Cerebellar nuclear complex (tissue), 1 donor: ENCODE data around the gene MINDY4B.

Experiments used
- DNase-seq, 2 experiments: peaks; one replicate each; lab custom pipeline; 2025; lab: John Stamatoyannopoulos, UW

Gene MINDY4B

DNA sequence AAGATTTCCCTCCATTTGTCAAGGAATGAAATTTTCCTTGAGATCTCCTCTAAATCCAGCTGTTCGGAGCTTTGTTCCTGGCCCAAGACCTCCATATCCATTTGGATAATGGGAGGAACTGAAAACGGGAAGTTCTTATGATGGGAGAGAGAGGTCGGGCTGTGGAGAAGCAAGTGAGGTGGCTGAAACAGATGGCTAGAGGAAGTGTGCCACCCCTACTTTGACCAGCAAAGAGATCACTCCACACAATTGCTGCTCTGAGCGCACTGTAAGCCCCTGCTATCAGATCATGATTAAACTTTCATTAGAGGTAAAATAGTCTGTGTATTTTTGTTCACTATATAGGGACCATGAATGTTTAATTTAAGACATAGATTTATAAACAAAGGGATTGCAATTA is at the start of gene MINDY4B:
Gene MINDY4B, minus strand, starts transcription at position 101 of the 400 bp plus-strand sequence. Its CDS starts 0 bp downstream, at position 101.
- no peak for DNase-seq

DNA sequence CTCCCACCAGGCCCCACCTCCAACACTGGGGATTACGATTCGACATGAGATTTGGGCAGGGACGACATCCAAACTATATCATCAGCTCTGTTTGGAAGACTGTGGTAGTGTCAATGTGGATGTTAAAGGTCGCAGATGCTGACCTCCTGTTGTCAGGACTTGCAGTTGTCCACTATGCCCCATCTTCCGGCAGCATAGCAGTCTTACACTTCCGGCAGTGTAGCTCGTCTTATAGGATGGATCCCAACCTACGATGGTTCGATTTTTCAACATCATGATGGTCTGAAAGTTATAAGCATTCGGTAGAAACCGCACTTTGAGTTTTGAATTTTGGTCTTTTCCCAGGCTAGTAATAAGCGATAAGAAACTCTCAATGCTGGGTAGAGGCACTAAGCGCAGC is 46.7 kb upstream of the MINDY4B start:
- DNase-seq = no peak

DNA sequence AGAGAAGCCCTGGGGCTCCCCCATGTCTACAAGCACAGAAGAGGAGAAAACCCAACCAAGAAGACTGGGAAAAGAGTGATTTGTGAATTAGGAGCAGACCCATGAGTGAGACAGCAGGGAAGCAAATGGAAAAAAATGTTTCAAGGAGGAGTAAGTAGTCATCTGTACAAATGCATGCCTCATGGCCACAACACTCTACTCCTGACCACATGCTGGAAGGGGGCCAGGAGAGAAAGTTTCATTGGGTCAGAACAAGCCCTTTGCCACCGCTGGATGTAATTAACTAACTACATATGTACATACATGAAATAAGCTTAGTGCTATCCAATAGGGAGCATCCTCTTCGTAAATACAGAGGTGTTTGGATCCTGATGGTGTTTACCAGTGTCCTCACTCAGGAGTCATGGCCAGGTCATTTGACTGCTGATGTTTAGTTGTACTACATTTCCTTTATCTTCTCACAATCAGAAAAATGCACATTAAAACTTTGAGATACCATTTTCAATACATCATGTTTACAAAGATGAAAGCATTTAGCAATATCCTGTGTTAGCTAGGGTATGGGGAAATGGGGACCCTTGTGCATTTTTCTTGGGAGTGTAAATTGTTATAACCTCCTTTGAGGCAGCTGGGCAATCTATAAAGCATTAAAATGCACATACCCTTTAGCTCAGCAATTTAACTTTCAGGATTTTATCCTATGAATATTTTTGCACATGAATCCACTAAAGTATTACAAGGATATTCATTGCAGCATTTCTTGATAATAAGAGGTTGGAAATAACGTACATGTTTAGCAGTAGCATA is 40.2 kb upstream of the MINDY4B start:
- no peak for DNase-seq

DNA sequence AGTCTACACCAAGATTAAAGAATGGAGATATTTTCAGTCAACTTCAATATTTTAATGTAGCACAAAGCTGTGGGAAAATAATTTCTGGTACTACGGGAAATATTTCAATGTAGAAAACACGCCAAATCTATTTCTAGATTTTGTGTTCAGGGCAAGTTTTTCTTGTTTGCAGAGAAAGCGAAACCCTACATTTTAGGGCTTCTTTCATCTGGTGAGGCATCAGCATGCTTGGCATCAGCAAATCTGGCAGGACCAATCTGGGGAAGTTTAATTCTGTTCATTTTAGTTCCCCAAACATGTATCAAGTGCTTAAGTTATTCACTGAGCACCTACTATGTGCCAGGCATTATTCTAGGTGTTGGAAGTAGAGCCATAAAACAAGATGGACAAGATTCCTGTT is 37.0 kb upstream of the MINDY4B start:
- no peak for DNase-seq

DNA sequence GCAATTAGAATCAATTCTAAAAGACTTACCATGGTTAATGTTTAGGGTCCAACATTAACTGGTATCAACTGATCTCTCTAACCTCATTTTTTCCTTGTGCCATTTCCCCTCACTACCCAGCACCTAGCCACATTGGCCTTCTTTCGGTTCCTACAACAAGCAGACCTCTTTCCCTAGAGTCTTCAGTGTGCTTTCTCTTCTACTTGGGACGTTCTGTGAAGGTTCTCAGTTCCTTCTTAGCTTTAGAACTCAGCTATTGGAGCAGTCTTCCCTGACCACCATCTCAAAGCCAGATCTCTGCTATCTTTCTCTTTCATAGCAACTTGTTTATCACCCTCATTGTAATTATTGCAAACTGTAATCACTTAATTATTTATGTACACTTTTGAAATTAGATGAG is 31.5 kb upstream of the MINDY4B start:
- no peak for DNase-seq

DNA sequence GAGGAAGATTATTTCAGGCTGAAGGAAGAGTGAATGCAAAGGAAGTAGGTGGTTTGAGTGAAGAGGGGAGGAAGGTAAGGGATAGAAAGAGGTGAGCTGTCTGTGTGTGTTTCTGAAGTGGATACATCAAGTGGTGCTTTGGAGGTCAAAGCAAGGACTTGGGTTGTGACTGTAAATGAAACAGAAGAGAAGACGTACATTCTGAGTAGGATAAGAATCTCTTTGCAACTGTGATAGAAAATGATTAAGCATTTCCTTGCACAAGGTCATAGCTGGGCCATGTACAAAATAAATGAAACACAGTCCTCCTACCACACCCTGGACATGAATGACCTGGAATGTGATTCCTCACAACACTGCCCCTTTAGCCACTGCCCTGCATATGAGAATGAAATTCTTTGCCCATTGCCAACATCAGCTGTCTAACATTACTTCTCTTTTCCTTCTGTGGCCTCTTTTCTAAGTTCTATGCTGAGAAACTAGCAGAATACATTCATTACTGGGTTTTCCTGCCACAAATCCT is 28.3 kb upstream of the MINDY4B start:
- DNase-seq = no peak

DNA sequence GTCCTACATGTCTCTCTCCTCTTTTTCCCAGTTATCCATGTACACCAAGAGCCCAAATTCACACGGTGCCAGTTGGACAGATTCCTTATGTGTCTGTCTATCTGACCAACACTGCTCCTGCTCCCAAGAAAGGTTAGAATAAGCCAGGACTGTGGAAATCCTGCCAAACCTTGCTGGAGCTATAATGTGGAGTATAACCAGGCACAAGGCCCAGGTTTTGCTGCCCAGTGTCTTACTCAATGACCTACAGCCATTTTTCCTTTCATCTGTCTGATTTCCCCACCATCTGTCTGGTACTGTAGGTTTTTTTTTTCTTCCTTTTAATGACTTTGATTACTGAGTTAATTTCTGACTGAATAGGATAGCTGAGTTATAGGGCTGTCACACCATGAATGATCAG is 26.5 kb upstream of the MINDY4B start:
- no peak for DNase-seq

DNA sequence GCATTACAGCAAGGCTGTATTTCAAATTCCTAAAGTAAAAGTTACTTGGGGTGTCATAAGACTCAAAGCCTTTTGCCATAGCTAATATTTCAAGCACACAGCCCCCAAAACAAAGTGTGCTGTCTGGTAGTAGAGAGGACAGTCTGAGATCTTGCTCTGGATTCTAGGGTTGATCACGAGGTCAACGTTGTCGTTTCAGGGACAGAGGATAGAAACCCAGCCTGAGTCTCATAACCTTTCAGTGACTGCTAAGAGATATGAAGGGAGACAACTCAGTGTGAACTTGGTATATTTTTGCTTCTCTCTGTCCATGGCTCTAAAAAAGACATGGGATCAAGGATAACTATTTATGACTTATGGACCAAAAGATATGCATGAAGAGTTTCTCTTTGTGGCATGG is 25.6 kb upstream of the MINDY4B start:
- DNase-seq = no peak

DNA sequence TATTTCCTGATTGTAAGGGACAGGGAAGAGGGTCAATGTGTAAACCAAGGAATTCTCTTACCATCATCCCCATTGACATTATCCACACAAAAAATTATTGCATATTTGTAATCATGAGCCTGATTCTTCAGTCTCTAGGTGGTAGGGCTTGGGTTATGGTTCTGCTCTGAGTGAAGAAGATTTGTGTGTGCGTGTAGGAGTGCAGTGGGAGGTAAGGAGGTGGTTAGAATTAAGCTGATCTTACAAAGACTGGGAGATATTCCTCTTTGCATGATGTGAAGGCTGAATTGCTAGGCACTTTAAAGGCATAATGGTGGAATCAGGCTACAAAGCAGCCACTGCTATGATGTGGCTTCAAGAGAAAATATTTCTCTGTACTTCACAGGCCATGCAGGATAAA is 23.0 kb upstream of the MINDY4B start:
- DNase-seq = no peak

DNA sequence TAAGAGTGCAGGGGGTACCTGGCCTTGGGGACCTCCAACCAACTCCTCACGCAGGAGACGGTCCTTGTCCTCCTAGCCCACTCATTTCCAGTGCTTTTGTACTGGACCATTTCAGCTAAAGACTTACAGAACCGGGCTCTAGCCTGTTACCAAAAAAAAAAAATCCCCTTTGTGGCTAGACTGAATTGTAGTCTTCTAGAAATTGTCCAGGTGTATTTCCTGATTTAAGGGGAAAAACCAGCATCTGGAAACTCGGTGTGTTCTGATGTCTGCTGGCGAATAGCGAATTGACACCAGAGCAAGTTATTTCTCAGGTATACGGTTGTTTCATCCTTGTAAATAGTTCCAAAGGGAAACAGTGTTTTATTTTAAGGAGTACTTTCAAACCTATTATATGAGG is 21.1 kb upstream of the MINDY4B start:
- no peak for DNase-seq

DNA sequence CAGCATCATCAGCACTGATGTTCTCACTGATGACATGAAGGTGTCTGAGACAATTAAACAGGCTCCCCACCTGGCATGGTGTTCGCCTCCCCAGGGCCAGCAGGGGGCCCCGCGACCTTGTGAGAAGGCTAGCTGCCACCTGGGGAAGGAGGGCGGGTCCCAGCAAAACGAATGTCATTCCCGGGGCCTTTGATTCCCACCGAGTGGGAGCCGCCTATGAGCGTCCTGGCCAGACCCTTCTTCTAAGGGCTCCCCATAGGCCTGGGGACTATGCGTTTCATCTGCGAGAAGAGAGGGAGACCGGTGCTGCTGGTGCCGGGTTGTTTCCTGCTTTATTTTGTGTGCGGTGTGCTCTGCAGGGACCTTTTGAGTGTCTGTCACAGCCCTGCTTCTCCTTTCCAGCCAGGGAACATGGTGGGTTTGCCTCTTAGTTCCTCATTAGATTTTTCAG is 20.5 kb upstream of the MINDY4B start:
- no peak for DNase-seq

DNA sequence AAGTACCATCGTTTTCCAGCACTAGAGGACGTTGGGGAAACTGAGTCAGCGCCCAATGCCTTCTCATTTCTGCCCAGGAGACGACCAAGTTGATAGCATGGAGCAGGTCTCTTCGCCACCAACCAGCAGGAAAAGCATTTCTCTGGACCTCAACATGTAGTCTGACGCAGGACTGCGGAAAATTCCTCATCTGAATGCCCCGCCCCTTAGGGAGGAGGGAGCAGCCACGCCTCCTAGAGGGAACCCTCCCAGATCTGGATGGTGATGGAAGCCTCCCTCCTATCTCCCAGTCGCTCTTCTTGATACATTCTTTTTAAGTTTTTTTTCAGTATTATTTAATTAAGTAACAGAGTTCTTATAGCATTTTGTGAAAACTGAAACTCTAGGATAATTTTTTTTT is 17.4 kb upstream of the MINDY4B start:
- no peak for DNase-seq

DNA sequence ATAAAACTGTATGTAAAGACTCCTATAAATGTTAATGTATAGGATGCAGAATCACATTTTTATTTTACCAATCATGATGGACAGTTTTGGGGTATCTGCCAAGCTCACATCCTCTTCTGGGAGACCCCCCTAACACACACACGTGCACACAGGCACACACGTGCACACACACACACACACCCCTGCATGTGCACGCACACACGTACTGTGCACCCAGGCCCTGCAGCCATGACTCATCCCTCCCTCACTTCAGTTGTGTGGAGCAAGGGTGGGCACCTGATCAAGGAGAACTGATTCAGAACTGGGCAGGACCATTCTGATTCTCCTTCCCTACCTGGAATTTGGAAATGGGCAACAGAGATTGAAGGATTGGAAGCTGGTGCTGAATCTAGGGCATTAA is 16.0 kb upstream of the MINDY4B start:
- no peak for DNase-seq

DNA sequence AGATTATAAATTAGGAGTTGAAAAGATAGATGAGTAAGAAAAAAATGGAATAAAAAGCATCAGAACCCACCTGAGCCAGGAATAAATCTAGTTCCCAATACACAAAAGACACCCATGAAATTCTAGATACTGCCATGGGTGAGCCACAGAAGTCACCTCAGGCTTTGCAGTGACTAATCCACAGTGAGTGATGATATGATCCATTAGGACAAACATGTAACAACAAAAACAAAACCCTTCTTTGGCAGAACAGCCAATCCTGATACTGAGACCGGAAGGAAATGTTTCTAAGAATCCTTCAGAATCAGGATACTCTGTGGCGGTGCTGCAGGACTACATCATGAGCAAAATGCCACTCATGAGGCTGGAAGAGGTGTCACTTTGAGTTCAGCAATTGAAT is 15.0 kb upstream of the MINDY4B start:
- DNase-seq = no peak

DNA sequence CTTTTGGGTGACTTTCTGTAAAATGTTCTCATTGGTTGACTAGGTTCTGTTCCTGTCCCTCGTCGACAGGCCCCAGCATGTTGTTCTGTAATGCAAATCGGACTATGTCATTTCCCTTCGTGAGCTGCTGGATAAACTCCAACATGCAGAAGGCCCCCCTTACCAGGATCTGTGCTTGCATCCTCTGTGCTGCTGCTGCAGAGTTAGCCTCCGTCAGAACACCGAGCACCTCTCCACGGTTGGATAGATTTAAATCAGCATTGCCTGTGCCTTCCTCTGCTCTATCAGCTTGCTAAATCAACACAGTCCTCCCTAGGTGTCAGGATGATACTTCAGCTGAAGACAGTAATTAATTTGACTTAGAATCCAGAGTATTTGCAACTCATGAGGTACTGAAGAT is 12.7 kb upstream of the MINDY4B start:
- DNase-seq = no peak

DNA sequence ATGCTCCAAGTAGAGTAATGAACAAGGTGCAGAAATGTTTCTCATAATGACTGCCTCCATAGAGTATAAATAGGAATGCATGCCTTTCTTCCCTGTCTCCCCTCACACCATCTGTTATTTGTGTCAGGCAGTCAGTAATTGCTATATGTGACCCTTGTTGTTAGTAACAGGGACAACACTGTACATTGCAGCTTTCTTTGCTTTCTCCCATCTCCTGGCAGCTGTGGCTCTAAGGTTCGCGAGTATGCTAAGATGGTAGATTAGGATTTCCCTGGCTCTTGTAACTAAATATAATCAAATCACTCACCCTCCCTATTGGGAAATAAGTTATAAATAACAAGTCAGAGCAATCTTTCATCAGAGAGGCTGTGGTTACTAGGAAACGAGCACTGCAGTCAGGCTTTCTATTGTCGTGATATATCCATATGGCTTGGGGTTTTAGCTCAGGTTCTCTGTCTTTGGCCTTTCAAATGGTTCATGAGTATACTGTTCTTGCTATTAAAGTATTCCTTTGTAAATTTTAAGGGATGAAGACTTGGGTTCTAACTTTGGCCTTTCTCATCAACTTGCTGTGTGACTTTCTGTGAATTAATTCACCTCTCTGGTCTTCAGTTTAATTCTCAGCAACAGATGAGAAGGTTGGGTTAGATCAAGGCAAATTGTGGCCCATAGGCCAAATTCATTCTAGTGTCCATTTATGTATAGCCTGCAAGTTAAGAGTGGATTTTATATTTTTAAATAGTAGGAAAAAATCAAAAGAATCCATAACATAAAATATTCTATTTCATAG is 8.1 kb upstream of the MINDY4B start:
- DNase-seq = no peak

DNA sequence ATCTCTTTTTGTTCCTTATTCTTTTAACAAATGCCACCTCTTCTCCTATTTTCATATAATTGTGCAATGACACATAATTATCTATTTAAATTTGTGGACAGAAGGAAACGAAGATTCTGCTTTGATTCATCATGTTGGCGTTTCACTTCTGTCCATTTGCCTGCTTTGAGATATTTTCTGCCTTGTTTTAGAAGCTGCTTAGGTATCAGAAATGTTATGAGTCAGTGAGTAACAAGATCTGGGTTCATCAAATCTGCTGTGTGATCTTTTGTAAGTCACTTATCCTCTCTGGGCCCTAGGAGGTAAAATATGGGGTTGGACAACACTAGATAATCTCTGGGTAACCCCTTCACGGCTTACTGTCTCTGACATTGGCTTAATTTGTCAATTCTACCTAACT is 7.3 kb upstream of the MINDY4B start:
- DNase-seq = no peak

DNA sequence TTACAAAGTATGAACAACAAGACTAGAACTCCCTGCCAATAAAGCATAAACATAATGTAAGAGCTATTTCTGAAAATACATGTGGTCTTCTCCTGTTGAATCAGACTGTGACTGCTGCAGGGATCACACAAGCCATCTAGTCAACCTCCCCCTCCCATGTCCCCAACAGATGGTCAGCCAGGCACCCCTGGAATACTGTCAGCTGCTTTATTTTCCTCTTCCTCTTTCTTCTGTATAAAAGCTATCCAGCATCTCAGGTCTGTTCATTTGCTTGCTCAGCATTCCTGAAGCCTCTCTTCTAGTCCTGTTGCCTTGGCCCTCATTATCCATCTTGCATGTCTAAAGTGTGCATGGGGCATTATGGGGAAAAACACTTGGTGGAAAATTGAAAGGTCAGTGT is 6.5 kb upstream of the MINDY4B start:
- DNase-seq = no peak

DNA sequence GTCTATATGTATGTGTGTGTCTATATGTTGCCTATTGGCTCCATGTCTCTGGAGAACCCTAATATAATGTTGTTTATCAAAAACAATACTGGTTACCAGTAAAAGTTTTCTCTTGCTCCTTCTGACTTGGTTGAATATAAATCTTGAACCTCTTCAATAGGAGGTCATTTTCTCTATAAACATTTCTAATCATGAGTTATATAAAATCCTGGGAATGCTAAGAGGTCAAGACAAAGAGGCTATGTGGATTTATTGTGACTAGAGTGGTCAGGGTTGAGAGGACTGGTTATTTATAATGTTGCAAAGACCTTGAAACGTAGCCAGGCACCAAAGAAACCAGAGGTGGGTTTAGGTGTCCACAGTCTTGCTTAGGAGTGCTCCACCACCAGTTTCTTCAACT is 1.2 kb upstream of the MINDY4B start:
- no peak for DNase-seq

DNA sequence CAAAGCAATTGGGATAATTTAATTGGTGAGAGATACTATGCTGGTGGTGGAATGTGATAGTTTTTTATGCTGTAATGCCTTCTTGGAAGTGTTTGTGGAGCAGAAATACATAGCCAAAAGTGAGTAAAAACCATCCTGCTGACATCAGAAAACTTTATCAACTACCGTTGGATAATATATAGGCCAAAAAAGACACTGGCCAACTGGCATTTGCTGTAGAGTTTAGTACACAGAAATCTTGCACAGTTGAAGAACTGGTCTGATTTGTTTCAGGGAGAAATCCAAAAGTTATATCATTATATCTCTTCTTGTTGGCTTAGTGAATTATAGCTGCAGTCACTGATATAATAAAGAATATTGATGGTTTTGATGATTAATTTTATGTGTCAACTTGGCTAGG is 507 bp upstream of the MINDY4B start:
- DNase-seq = no peak

DNA sequence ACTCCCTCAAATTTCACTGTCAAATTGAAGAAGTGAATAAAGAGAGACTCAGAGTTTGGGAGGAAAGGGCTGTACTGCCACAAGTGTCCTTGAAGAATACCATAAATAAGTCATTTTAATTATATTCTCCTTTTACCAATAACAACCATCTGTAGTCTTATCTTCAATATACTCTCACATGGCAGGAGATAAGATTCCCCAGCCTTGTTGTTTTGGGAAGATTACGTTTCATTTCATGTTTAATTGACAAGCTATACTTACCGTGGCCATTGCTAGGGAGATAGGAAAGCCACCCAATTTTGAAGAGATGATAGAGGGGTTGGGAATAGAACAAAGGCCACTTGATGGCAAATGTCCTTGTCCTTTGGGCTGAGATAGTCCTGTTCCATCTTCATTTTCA is 2.3 kb downstream of the MINDY4B start:
- no peak for DNase-seq

DNA sequence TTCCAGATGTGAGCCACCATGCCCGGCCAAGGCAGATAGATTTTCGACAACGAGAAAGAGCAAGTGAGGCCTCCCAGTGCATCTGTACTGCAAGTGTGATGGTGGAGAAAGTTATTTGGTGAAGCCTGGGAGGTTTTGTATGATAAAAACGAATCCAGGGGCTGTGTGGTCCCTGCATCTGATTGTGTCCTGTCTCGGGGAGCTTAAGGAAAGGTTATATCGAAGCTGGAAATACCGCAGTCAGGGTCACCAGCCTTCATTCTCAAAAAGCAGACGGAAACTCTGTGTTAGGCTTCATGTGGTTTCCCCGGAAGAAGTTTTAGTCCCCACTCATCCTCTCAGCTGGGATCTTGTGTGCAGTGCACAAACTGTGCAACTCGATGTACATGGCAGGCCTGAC is 3.4 kb downstream of the MINDY4B start:
- no peak for DNase-seq

DNA sequence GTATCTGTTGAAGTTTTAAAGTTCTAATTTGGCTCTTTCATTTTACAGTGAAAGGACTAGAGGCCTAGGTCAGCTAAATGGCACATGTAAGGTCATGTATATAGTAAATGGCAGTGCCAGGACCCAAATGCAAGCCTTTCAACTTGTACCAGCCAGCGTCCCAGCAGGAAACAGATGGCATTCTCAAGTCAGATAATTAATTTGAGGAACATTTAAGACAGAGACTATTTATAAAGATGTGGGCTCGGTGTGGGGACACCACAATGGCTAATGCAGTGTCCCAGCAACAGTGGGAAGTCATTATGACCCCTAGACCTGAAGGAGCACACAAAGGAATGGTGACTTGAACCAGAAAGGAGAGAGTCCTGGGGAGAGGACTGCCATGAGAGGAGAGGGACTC is 6.1 kb downstream of the MINDY4B start:
- no peak for DNase-seq
